OCI-LY7 (cell line): ENCODE measurements around the gene HSBP1. TPM values are rescaled to one million over a fixed set of nuclear protein-coding genes. Genes with fewer than 3 reads are reported as not detected.

Source experiments
- BruUV-seq: library from RNA; stranded (reverse); fragments of 400-500 nt; replicated peaks from 2 replicates; lab custom pipeline; 2021; lab: Mats Ljungman, UMichigan
- CTCF ChIA-PET: fragments of 300-600 bp; sonication (Branson Sonifier 250); formaldehyde crosslinking; loops from one replicate; lab custom pipeline; 2022; ENCODE audit warnings: antibody characterized with exemption; ENCODE audit not compliant: unreplicated experiment; lab: Charles Lee
- POLR2A ChIA-PET: fragments of 300-600 bp; sonication (Branson Sonifier 250); formaldehyde crosslinking; loops from one replicate; lab custom pipeline; 2022; ENCODE audit warnings: antibody characterized with exemption; lab: Charles Lee
- DNase-seq: peaks from one replicate; pipeline ENCODE4 v3.0.0-alpha.2; 2015; ENCODE audit warnings: low spot score
- H2AFZ ChIP-seq: fragments of 200-600 bp; sonication (generic), shearing (Covaris generic); 2 replicates; pipeline ENCODE4 v1.6.1; 2014; ENCODE audit warnings: mild to moderate bottlenecking, antibody characterized with exemption, low read length, moderate library complexity
- H3K27ac ChIP-seq: fragments of 200-600 bp; sonication (generic); 2 replicates; pipeline ENCODE4 v1.5.1; 2014; ENCODE audit warnings: mixed run types, low read depth, mild to moderate bottlenecking, moderate library complexity, low read length, inconsistent platforms; ENCODE audit not compliant: poor library complexity, severe bottlenecking
- H3K36me3 ChIP-seq: fragments of 200-600 bp; sonication (generic); 2 replicates; pipeline ENCODE4 v1.6.1; 2014; ENCODE audit warnings: mild to moderate bottlenecking, antibody characterized with exemption, low read length, moderate library complexity, mixed read lengths; ENCODE audit not compliant: insufficient read depth
- H3K4me1 ChIP-seq: fragments of 200-600 bp; sonication (generic); 2 replicates; pipeline ENCODE4 v1.5.1; 2014; ENCODE audit warnings: mild to moderate bottlenecking, low read length; ENCODE audit not compliant: insufficient read depth, poor library complexity, severe bottlenecking
- H3K4me2 ChIP-seq: fragments of 200-600 bp; sonication (generic); 2 replicates; pipeline ENCODE4 v1.6.1; 2014; ENCODE audit warnings: mild to moderate bottlenecking, low read length
- H3K4me3 ChIP-seq: fragments of 200-600 bp; sonication (generic); 2 replicates; pipeline ENCODE4 v1.5.1; 2014; ENCODE audit warnings: mild to moderate bottlenecking, low read depth, low read length; ENCODE audit not compliant: poor library complexity, severe bottlenecking
- H3K79me2 ChIP-seq: fragments of 200-600 bp; sonication (generic); 2 replicates; pipeline ENCODE4 v1.6.1; 2016; ENCODE audit warnings: low read depth, mild to moderate bottlenecking, low read length, moderate library complexity, mixed read lengths; ENCODE audit not compliant: insufficient read depth
- H3K9me2 ChIP-seq: fragments of 200-600 bp; sonication (generic); 2 replicates; pipeline ENCODE4 v1.6.1; 2016; ENCODE audit warnings: mild to moderate bottlenecking, low read length, mixed read lengths; ENCODE audit not compliant: insufficient read depth
- H3K9me3 ChIP-seq: fragments of 200-600 bp; sonication (generic); 2 replicates; pipeline ENCODE4 v1.6.1; 2014; ENCODE audit warnings: mild to moderate bottlenecking, mixed run types, low read length, mixed read lengths
- H4K20me1 ChIP-seq: fragments of 200-600 bp; sonication (generic); 2 replicates; pipeline ENCODE4 v1.6.1; 2014; ENCODE audit warnings: mild to moderate bottlenecking, antibody characterized with exemption, low read length, moderate library complexity, mixed read lengths; ENCODE audit not compliant: insufficient read depth
- CTCF ChIP-seq: fragments of 200-600 bp; sonication (generic); conservative IDR thresholded peaks from 2 replicates; pipeline ENCODE4 v1.5.1; 2014; ENCODE audit warnings: mild to moderate bottlenecking, antibody characterized with exemption, low read length, moderate library complexity, mixed read lengths
- EZH2phosphoT487 ChIP-seq: fragments of 200-600 bp; sonication (generic); IDR thresholded peaks from 2 replicates; pipeline ENCODE4 v1.6.1; 2018; ENCODE audit warnings: low read depth, borderline replicate concordance, mild to moderate bottlenecking, mixed run types, antibody characterized with exemption, low read length, moderate library complexity, mixed read lengths
- intact Hi-C: fragments of 100-400 bp; cut with micrococcal nuclease; formaldehyde crosslinking; loops from one replicate; pipeline ENCODE4 v1.10.0; 2022; ENCODE audit not compliant: unreplicated experiment
- total RNA-seq, 2 experiments: library from RNA; depleted of rRNA in 1 of 2; stranded (reverse); fragments of >200 nt in 1 of 2; shearing (Covaris generic) in 1 of 2; gene quantifications; 2 replicates each; pipeline ENCODE4 v1.2.3, GENCODE V29; 2014 to 2022

HSBP1 gene
- total RNA-seq, 2 experiments from 2014 or later, result 105 to 131 TPM

GRCh38 chr16:83859265-83859664, 51.5 kb downstream of the HSBP1 start:
- Histone ChIP-seq H3K9me3 (no peaks in the 10 kb centered on the region), H2AFZ (no peak overlapping the region), H3K79me2 (no peaks in the 10 kb centered on the region), H3K27ac (no peak overlapping the region), H3K4me1 (no peaks in the 10 kb centered on the region), H3K4me3 (no peak overlapping the region), H3K36me3 (no peaks in the 10 kb centered on the region), H3K4me2 (no peak overlapping the region), H4K20me1 (no peaks in the 10 kb centered on the region), H3K9me2 (no peaks in the 10 kb centered on the region)
- ChIA-PET POLR2A (no interaction called here), CTCF (no interaction called here)
- BruUV-seq, result no TSS peak
- DNase-seq, result no peak
- TF ChIP-seq EZH2phosphoT487, result no peak
- no peak for TF ChIP-seq CTCF
- intact Hi-C loops, result no loop called here

- Histone ChIP-seq H3K4me2 (no peak overlapping the region), H3K36me3 (no peaks in the 10 kb centered on the region), H3K4me3 (no peak overlapping the region), H3K9me3 (no peaks in the 10 kb centered on the region), H3K4me1 (no peaks in the 10 kb centered on the region), H4K20me1 (no peaks in the 10 kb centered on the region), H3K79me2 (no peaks in the 10 kb centered on the region), H3K27ac (no peak overlapping the region), H3K9me2 (no peaks in the 10 kb centered on the region), H2AFZ (no peak overlapping the region)
- TF ChIP-seq EZH2phosphoT487 (no peak), CTCF (no peak)
- DNase-seq, result no peak
- POLR2A ChIA-PET, result no interaction called here
- intact Hi-C loops, result no loop called here
- CTCF ChIA-PET, result no interaction called here
- BruUV-seq, result no TSS peak
Observed at GRCh38 chr16:83862661-83863060, 54.9 kb downstream of the HSBP1 start.

- no peak for DNase-seq
- intact Hi-C loops, result no loop called here
- no peak overlapping the region for H2AFZ ChIP-seq
- no peaks in the 10 kb centered on the region for H3K9me2 ChIP-seq
- no peaks in the 10 kb centered on the region for H3K9me3 ChIP-seq
- H3K79me2 ChIP-seq, result no peaks in the 10 kb centered on the region
- no peaks in the 10 kb centered on the region for H3K36me3 ChIP-seq
- no peaks in the 10 kb centered on the region for H4K20me1 ChIP-seq
- POLR2A ChIA-PET, result interaction anchor here (0.7 kb wide), 1 partner anchor 10 kb away, joined by 4 read pairs; no protein-coding TSS in a partner anchor
- no peak overlapping the region for H3K27ac ChIP-seq
- H3K4me1 ChIP-seq, result no peaks in the 10 kb centered on the region
- BruUV-seq, result no TSS peak
- TF ChIP-seq CTCF (no peak), EZH2phosphoT487 (no peak)
- CTCF ChIA-PET, result no interaction called here
- H3K4me3 ChIP-seq, result no peak overlapping the region
- H3K4me2 ChIP-seq, result no peak overlapping the region
Observed at GRCh38 chr16:83863682-83864081, 55.9 kb downstream of the HSBP1 start.

Other genes with a start within 250 kb of the HSBP1 start
- 3.2 and 3.5 TPM in 2 replicates for gene MLYCD, start 91.1 kb downstream of the HSBP1 start, total RNA-seq (2014; rRNA removed; shearing (Covaris generic))
- 10.9 and 11.1 TPM in 2 replicates for gene MLYCD, start 91.1 kb downstream of the HSBP1 start, total RNA-seq (2022)
- gene OSGIN1, start 145.3 kb downstream of the HSBP1 start, total RNA-seq (2014; rRNA removed; shearing (Covaris generic)), result 0.28 and 0.41 TPM in 2 replicates
- gene OSGIN1, start 145.3 kb downstream of the HSBP1 start, total RNA-seq (2022), result 1.0 and 2.0 TPM in 2 replicates
- not detected in 2 replicates for gene NECAB2, start 160.3 kb downstream of the HSBP1 start, total RNA-seq (2014; rRNA removed; shearing (Covaris generic))
- not detected in 2 replicates for gene NECAB2, start 160.3 kb downstream of the HSBP1 start, total RNA-seq (2022)
- gene SLC38A8, start 234.8 kb downstream of the HSBP1 start, total RNA-seq (2014; rRNA removed; shearing (Covaris generic)), result not detected in 2 replicates
- gene SLC38A8, start 234.8 kb downstream of the HSBP1 start, total RNA-seq (2022), result not detected in 2 replicates